HepG2 (cell line): ENCODE data around the gene KCNT1. TPM values are rescaled to one million over a fixed set of nuclear protein-coding genes. Genes with fewer than 3 reads are reported as not detected.

Experiments used
- ATAC-seq: fragments of 200-7000 bp; cut with Tn5 transposase; 3 replicates; pipeline ENCODE4 v1.9.1; 2020; ENCODE audit warnings: mild to moderate bottlenecking, moderate library complexity
- BruUV-seq: library from RNA; stranded (reverse); fragments of 400-500 nt; replicated peaks from 2 replicates; lab custom pipeline; 2021; lab: Mats Ljungman, UMichigan
- CTCF ChIA-PET: fragments of 300-600 bp; formaldehyde crosslinking; extraction: SDS; loops from one replicate; lab custom pipeline; 2021; ENCODE audit warnings: low total read pairs, inconsistent platforms, low intra/inter-chr PET ratio; lab: Yijun Ruan, JAX
- POLR2A ChIA-PET: fragments of 350-600 bp; sonication (Branson Sonifier 250); formaldehyde crosslinking; loops from one replicate; lab custom pipeline; 2020; ENCODE audit warnings: antibody characterized with exemption, inconsistent platforms; lab: Yijun Ruan, JAX
- DNase-seq: peaks from one replicate; pipeline ENCODE4 v3.0.0-alpha.2; 2015; ENCODE audit warnings: low spot score
- FAIRE-seq: peaks from 3 replicates; lab custom pipeline; 2011; peaks lifted over from hg19 to GRCh38; lab: Jason Lieb, UNC
- H2AFZ ChIP-seq: one replicate; pipeline ENCODE4 v1.6.1; 2011; ENCODE audit warnings: low read length, inconsistent platforms
- H3K27ac ChIP-seq: fragments of 300-600 bp; 3 replicates; pipeline ENCODE4 v1.8.0; 2011; ENCODE audit warnings: mixed run types, mild to moderate bottlenecking, mixed read lengths, low read length, inconsistent platforms; ENCODE audit not compliant: insufficient read depth; ENCODE audit errors: extremely low read length
- H3K27me3 ChIP-seq, 2 experiments: fragments of 200-600 bp in 1 of 2; 2 replicates in 1 of 2; 3 replicates in 1 of 2; pipeline versions ENCODE4 v1.6.0 to v1.8.0; 2011; ENCODE audit warnings: low read length in 2 of 2, mild to moderate bottlenecking in 2 of 2, moderate library complexity in 2 of 2, inconsistent platforms in 1 of 2; ENCODE audit not compliant: insufficient read depth in 2 of 2, control insufficient read depth in 1 of 2
- H3K36me3 ChIP-seq, 2 experiments: fragments of 200-600 bp in 1 of 2; replicated peaks in 1 of 2; 2 replicates in 1 of 2; 3 replicates in 1 of 2; pipeline versions ENCODE4 v1.5.1 to v1.8.0; 2011; ENCODE audit warnings: low read length in 2 of 2, inconsistent platforms in 1 of 2; ENCODE audit not compliant: insufficient read depth in 2 of 2, control insufficient read depth in 1 of 2
- H3K4me1 ChIP-seq: 2 replicates; pipeline ENCODE4 v1.5.1; 2012; ENCODE audit warnings: low read length, inconsistent platforms; ENCODE audit not compliant: insufficient read depth
- H3K4me2 ChIP-seq: 2 replicates; pipeline ENCODE4 v1.6.0; 2011; ENCODE audit warnings: low read depth, low read length, inconsistent platforms
- H3K4me3 ChIP-seq, 3 experiments: fragments of 200-600 bp in 1 of 3; sonication (generic), shearing (Covaris generic) in 1 of 3; replicated peaks in 1 of 3; 2 replicates each; pipeline ENCODE4 v1.5.1; 2011 to 2016; ENCODE audit warnings: low read length in 3 of 3, inconsistent platforms in 2 of 3, low read depth in 2 of 3, mild to moderate bottlenecking in 2 of 3, control low read depth in 1 of 3, mixed read lengths in 1 of 3; ENCODE audit not compliant: insufficient read depth in 1 of 3
- H3K79me2 ChIP-seq: one replicate; pipeline ENCODE4 v1.6.1; 2011; ENCODE audit warnings: low read length, inconsistent platforms; ENCODE audit not compliant: insufficient read depth
- H3K9ac ChIP-seq: 2 replicates; pipeline ENCODE4 v1.6.0; 2011; ENCODE audit warnings: mild to moderate bottlenecking, low read depth, low read length, inconsistent platforms; ENCODE audit not compliant: insufficient read depth
- H3K9me3 ChIP-seq: 2 replicates; pipeline ENCODE4 v1.5.1; 2012; ENCODE audit warnings: mild to moderate bottlenecking, low read length
- H4K20me1 ChIP-seq: 2 replicates; pipeline ENCODE4 v1.6.0; 2011; ENCODE audit warnings: inconsistent platforms, mild to moderate bottlenecking, low read length, moderate library complexity; ENCODE audit not compliant: insufficient read depth
- IKZF5 ChIP-seq: IDR thresholded peaks from 2 replicates; pipeline ENCODE4 v1.6.1; 2018; ENCODE audit warnings: missing genetic modification reagents, mild to moderate bottlenecking, missing compliant biosample characterization
- RARA ChIP-seq: IDR thresholded peaks from 2 replicates; pipeline ENCODE4 v1.6.1; 2016; ENCODE audit warnings: missing genetic modification reagents, missing compliant biosample characterization
- WGBS: methylation state at CpG from one replicate; pipeline ENCODE4 v1.1.6; 2017; ENCODE audit warnings: low lambda C conversion rate; 5-methylcytosine and 5-hydroxymethylcytosine counted together
- in situ Hi-C: cut with HindIII; loops from 2 replicates; pipeline ENCODE4 v1.10.0; 2017; ENCODE audit warnings: low pct_unique_long_range_greater_than_20kb; ENCODE audit not compliant: extremely low pct_ligation_motif_present
- intact Hi-C: fragments of 100-400 bp; cut with micrococcal nuclease; formaldehyde crosslinking; loops from one replicate; pipeline ENCODE4 v1.10.0; 2022; ENCODE audit not compliant: unreplicated experiment
- polyA plus RNA-seq, 8 experiments: library from polyadenylated mRNA; depleted of rRNA in 3 of 8; stranded (reverse) in 7 of 8; unstranded in 1 of 8; fragments of >200 nt; fragmentation: Illumina TruSeq in 4 of 8; extraction: Trizol in 4 of 8; gene quantifications; 2 replicates each; pipeline versions ENCODE4 v1.2.1 to v1.2.3, GENCODE V29; 2011 to 2016; ENCODE audit warnings: low read depth in 4 of 8, missing spikeins in 1 of 8, mixed read lengths in 1 of 8; ENCODE audit not compliant: insufficient read depth in 1 of 8
- total RNA-seq, 5 experiments: library from RNA; depleted of rRNA; stranded (reverse); fragments of >200 nt; fragmentation: Illumina TruSeq; extraction: Trizol; gene quantifications; 2 replicates each; pipeline ENCODE4 v1.2.3, GENCODE V29; 2016; ENCODE audit warnings: low read depth in 1 of 5

The KCNT1 gene
- total and polyA plus RNA-seq, 2 of the 13 experiments (the other 11 are each of a cell fraction or from before 2014, with no cell fraction given), result not detected

DNA sequence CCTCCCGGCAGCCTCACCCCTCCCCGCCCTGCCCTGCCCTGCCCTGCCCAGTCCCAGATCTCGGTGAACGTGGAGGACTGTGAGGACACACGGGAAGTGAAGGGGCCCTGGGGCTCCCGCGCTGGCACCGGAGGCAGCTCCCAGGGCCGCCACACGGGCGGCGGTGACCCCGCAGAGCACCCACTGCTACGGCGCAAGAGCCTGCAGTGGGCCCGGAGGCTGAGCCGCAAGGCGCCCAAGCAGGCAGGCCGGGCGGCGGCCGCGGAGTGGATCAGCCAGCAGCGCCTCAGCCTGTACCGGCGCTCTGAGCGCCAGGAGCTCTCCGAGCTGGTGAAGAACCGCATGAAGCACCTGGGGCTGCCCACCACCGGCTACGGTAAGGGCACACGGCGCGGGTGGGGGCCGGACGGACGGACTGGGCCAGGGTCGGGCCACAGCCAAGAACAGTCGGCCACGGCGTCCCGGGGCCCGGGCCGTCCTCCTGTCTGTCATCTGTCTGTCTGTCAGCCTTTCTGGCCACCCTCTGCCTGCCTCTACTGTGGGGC is 84.2 kb downstream of the KCNT1 start:
- H3K4me2 ChIP-seq, result no peak overlapping the region
- no peak overlapping the region for H3K4me3 ChIP-seq
- CTCF ChIA-PET, result no interaction called here
- intact Hi-C loops, result no loop called here
- no peak for FAIRE-seq
- no TSS peak for BruUV-seq
- H3K36me3 ChIP-seq, result no peaks in the 10 kb centered on the region
- H3K9me3 ChIP-seq, result no peaks in the 10 kb centered on the region
- 57% methylated on average over 7 of the region's 44 CpGs for WGBS
- TF ChIP-seq RARA, result no peak
- TF ChIP-seq, all 625 proteins: peak for 0
- Histone ChIP-seq H3K4me1 (no peaks in the 10 kb centered on the region), H2AFZ (no peak overlapping the region), H3K27ac (no peak overlapping the region), H3K79me2 (no peaks in the 10 kb centered on the region), H4K20me1 (no peaks in the 10 kb centered on the region), H3K27me3 (peaks cover 13 to 87% of the 10 kb centered on the region in 2 experiments; a peak in 4 of 5 replicates), H3K9ac (no peak overlapping the region)
- DNase-seq, result no peak
- no peak for ATAC-seq
- POLR2A ChIA-PET, result no interaction called here
- in situ Hi-C loops, result no loop called here

- intact Hi-C loops (no loop called here), in situ Hi-C loops (no loop called here)
- H3K9me3 ChIP-seq, result no peaks in the 10 kb centered on the region
- no peaks in the 10 kb centered on the region for H3K79me2 ChIP-seq
- ATAC-seq (no peak), FAIRE-seq (no peak), DNase-seq (no peak)
- peaks cover 18 to 87% of the 10 kb centered on the region in 2 experiments; a peak in 4 of 5 replicates for H3K27me3 ChIP-seq
- TF ChIP-seq IKZF5 (CRISPR knock-in tag), result no peak
- no peak overlapping the region for H2AFZ ChIP-seq
- H3K4me3 ChIP-seq, result no peak overlapping the region
- POLR2A ChIA-PET, result no interaction called here
- H3K9ac ChIP-seq, result no peak overlapping the region
- H3K27ac ChIP-seq, result no peak overlapping the region
- H4K20me1 ChIP-seq, result no peaks in the 10 kb centered on the region
- CTCF ChIA-PET, result no interaction called here
- no peaks in the 10 kb centered on the region for H3K36me3 ChIP-seq
- no peaks in the 10 kb centered on the region for H3K4me1 ChIP-seq
- no peak overlapping the region for H3K4me2 ChIP-seq
- 32% methylated on average over 7 of the region's 16 CpGs for WGBS
- BruUV-seq, result no TSS peak
Observed at GRCh38 chr9:135787317-135787716, 85.3 kb downstream of the KCNT1 start.
